GM19324 (cell line): ENCODE data around the gene DLG1.

Experiments used
- ATAC-seq: cut with Tn5 transposase; IDR thresholded peaks from one replicate; pipeline ENCODE4 v1.9.1; 2021; ENCODE audit warnings: mild to moderate bottlenecking, moderate library complexity; ENCODE audit not compliant: unreplicated experiment, low FRiP score

DLG1 gene

GRCh38 chr3:197320582-197320981, 22.2 kb upstream of the DLG1 start:
- no peak for ATAC-seq

GRCh38 chr3:197317250-197317963, 19.0 kb upstream of the DLG1 start:
- no peak for ATAC-seq

GRCh38 chr3:197312431-197312830, 14.0 kb upstream of the DLG1 start:
- ATAC-seq = no peak

- no peak for ATAC-seq
Observed at GRCh38 chr3:197311591-197311990, 13.2 kb upstream of the DLG1 start.

GRCh38 chr3:197309528-197310361, 11.3 kb upstream of the DLG1 start:
- ATAC-seq = no peak

- ATAC-seq = no peak
Observed at GRCh38 chr3:197308591-197308990, 10.2 kb upstream of the DLG1 start.

- no peak for ATAC-seq
Observed at GRCh38 chr3:197306374-197307086, 8.1 kb upstream of the DLG1 start.

GRCh38 chr3:197305854-197306253, 7.4 kb upstream of the DLG1 start:
- peak; percentile 77 for ATAC-seq

- no peak for ATAC-seq
Observed at GRCh38 chr3:197303452-197303851, 5.0 kb upstream of the DLG1 start.

- no peak for ATAC-seq
Observed at GRCh38 chr3:197302696-197303341, 4.4 kb upstream of the DLG1 start.

GRCh38 chr3:197302033-197302432, 3.6 kb upstream of the DLG1 start:
- ATAC-seq = no peak

- ATAC-seq = no peak
Observed at GRCh38 chr3:197300361-197300760, 1.9 kb upstream of the DLG1 start.

GRCh38 chr3:197298945-197299854, 788 bp upstream of the DLG1 start:
- no peak for ATAC-seq

- ATAC-seq = peak; percentile 77
Observed at GRCh38 chr3:197297476-197298340, 704 bp downstream of the DLG1 start.

- no peak for ATAC-seq
Observed at GRCh38 chr3:197297002-197297401, 1.4 kb downstream of the DLG1 start.

- no peak for ATAC-seq
Observed at GRCh38 chr3:197296545-197296944, 1.9 kb downstream of the DLG1 start.

GRCh38 chr3:197295871-197296270, 2.5 kb downstream of the DLG1 start:
- no peak for ATAC-seq

- no peak for ATAC-seq
Observed at GRCh38 chr3:197293605-197294237, 4.7 kb downstream of the DLG1 start.
